GM18873 (cell line): ENCODE results near the gene GANC.
"Not testable (repeated sequence)": the region's sequence is repeated elsewhere in the genome, so short reads cannot be mapped to it uniquely, and the experiment has no call there.

Source experiments
- ATAC-seq: cut with Tn5 transposase; IDR thresholded peaks from one replicate; pipeline ENCODE4 v1.9.1; 2021; ENCODE audit warnings: mild to moderate bottlenecking, moderate library complexity, moderate number of reproducible peaks; ENCODE audit not compliant: unreplicated experiment, low FRiP score

Gene GANC

DNA sequence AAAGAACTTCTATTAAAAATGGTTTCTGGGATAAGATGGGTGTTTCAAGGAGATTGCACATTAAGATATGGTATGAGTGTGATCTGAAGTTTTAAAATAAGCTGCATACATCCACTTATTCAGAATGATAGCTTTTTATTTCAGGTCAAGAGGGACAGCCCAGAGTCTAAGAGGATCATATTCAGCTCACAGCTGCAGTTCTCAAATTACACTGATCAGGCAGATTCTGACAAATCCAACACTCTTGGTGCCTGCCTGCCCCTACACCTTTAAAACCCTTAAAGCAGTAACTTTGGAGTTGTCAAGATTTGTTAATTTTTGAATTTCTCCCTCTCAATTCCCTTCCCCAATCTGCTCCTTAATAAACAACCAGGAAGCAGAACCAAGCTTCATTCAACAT is 9.3 kb downstream of the GANC start:
- ATAC-seq = no peak

DNA sequence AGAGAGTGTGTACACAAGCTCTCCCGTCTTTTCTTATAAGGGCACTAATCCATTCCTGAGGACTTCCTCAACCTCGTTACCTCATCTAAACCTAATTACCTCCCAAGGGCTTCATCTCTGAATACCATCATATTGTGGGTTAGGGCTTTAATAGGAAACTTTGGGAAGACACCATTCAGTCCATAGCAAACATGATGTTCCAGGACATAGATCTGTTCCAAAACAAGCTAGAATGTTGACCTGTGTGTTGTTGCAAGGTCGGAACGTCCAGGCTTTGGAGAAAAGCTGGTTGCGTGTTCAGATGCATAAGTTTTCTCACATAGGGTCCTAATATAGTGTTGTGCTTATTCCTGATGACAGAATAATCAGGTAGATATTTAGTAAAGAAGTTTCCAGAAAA is 9.9 kb downstream of the GANC start:
- ATAC-seq = no peak

DNA sequence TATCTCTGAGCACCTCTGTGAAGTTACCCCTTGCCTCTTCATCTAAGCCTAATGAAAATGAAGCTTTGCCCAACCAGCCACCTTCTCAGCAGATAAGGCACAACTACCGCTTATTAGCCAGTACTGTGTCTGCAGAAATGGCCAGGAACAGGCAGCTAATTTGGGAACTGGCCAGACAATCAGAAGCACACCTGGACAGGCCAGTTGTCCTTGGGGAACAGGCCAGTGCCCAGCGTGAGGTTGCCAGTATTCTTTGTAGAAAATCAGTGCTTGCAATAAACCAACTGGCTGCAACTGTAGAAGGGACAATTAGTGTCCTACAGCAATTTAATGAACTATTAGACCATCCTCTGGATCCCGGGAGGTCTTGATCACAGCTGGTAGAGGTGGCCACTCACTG is 10.7 kb downstream of the GANC start:
- no peak for ATAC-seq

DNA sequence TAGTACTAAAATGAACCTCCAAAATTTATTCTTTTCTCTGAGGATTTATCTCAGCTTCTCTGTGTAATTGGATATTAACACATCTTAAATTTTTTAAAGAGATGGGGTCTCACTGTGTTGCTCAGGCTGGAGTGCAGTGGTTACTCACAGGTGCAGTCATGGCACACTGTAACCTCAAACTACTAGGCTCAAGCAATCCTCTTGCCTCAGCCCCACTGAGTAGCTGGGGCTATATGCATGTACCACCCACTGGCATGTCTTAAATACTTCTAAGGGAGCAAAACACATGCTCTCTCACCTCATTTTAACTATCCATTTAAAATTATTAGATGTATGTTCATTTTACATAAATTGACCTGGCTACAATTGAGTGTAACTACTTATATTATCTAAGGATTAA is 11.6 kb downstream of the GANC start:
- no peak for ATAC-seq

GRCh38 chr15:42285034-42285433 is 12.0 kb downstream of the GANC start:
- no peak for ATAC-seq

GRCh38 chr15:42286445-42287029 is 13.5 kb downstream of the GANC start:
- no peak for ATAC-seq

- ATAC-seq = no peak
These were observed 14.9 kb downstream of the GANC start for GRCh38 chr15:42287931-42288330.

- no peak for ATAC-seq
These were observed 16.2 kb downstream of the GANC start for GRCh38 chr15:42289166-42289565.

GRCh38 chr15:42301004-42301403 is 28.0 kb downstream of the GANC start:
- not testable (repeated sequence) for ATAC-seq

DNA sequence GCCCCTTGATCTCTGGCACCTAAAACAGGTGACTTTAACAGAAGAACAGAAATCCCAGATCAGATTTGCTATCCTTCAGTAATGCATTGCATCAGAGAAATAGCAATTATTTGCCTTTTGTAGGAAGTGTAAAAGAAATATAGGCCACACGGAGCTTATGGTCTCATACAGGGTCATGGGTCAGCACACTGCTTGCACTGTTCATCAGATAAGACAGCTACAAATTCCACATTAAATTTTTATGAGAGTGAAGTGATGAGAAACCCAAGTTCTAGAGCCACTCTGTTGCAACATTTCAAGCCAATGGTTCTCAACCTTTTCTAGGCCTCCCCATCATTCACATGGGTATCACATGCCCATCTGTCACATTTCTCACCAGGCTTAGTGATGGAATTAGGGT is 33.7 kb downstream of the GANC start:
- ATAC-seq = no peak

GRCh38 chr15:42313463-42313862 is 40.5 kb downstream of the GANC start:
- ATAC-seq = no peak

GRCh38 chr15:42314818-42315217 is 41.8 kb downstream of the GANC start:
- ATAC-seq = no peak

DNA sequence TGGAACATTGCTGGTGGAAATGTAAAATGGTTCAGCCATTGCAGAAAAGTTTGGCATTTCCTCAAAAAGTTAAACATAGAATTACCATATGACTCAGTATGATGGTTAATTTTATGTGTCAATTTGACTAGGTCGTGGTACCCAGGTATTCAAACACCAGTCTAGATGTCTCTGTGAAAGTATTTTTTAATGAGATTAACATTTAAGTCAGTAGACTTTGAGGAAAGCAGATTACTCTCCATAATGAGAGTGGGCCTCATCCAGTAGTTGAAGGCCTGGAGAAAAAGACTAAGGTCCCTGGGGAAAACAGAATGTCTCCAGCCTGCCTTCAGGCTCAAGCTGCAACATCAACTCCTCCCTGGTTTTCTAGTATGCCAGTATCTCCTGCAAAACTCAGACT is 42.5 kb downstream of the GANC start:
- no peak for ATAC-seq

GRCh38 chr15:42316282-42316805 is 43.3 kb downstream of the GANC start:
- not testable (repeated sequence) for ATAC-seq

DNA sequence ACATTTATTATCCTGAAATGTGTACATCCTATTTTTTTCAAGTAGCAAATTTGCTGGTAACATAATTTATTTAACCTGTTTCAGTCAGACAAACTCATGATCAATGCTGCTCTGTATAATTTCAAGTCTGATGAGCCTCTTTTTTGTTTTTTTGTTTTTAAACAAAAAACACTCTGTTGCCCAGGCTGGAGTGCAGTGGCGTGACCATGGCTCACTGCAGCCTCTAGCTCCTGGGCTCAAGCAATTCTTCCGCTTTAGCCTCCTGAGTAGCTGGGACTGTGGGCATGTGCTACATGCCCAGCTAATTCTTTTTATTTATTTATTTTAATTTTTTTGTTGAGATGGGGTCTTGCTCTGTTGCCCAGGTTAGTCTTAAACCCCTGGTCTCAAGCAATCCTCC is 46.2 kb downstream of the GANC start:
- ATAC-seq = no peak

- no peak for ATAC-seq
These were observed 51.3 kb downstream of the GANC start for GRCh38 chr15:42324308-42324707.

GRCh38 chr15:42329161-42329560 is 56.2 kb downstream of the GANC start:
- ATAC-seq = no peak

GRCh38 chr15:42329992-42330391 is 57.0 kb downstream of the GANC start:
- ATAC-seq = no peak

DNA sequence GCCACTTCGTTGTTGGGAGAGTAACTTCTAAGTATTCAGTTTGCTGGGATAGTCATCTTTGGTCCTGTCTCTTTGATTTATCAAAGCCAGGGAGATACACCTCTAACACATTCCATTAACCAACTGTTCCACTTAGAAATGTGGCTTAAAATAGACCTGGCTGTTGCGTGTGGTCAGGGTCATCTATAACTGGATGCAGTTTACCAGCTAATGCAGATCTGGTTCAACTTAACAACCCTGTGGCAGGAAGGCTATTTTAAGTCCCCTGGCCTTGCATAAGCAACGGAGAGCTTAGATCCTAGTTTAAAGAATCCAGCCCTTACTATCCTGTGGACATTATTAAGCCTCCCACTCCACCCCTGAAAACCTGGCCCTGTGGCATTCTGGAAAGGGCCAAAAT is 58.2 kb downstream of the GANC start:
- ATAC-seq = no peak

DNA sequence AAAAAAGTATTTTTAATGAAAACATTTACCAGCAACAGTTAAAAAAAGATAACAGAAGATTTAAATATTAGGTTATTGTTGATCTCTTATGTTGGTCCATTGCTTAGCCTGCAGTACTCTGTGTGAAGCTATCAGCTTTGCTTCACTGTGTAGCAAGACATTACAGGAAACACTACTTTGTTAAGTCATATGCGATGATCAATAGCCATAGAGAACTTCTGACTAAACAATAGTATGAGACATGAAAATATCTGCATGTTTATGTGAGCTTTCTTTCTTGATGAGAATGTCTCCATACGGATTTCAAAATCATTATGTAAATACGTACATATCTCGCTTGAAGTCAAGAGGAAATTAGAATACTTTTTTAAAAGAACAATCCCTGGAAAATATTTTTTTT is 59.3 kb downstream of the GANC start:
- ATAC-seq = no peak

DNA sequence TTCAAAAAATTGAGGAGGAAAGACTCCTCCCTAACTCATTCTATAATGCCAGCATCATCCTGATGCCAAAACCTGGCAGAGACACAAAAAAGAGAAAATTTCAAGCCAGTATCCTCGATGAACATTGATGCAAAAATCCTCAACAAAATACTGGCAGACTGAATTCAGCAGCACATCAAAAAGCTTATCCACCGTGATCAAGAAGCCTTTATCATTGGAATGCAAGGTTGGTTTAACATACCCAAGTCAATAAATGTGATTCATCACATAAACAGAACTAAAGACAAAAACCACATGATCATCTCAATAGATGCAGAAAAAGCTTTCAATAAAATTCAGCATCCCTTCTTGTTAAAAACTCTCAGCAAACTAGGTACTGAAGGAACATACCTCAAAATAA is 62.1 kb downstream of the GANC start:
- ATAC-seq = no peak

- ATAC-seq = not testable (repeated sequence)
These were observed 63.6 kb downstream of the GANC start for GRCh38 chr15:42336650-42337049.

DNA sequence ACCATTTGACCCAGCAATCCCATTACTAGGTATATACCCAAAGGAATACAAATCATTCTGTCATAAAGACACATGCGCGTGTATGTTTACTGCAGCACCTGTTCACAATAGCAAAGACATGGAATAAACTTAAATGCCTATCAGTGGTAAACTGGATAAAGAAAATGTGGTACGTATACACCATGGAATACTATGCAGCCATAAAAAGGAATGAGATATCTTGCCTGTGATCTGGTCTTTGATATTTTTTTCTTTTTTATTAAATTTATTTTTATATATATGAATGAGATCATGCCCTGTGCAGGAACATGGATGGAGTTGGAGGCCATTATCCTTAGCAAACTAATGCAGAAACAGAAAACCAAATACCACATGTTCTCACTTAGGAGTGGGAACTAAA is 64.1 kb downstream of the GANC start:
- not testable (repeated sequence) for ATAC-seq
